HEK293 (cell line): Measurements from ENCODE around the gene IP6K2.

Experiments
- CTCF ChIA-PET: fragments of 350-600 bp; formaldehyde crosslinking; extraction: SDS; loops from one replicate; lab custom pipeline; 2021; ENCODE audit warnings: antibody characterized with exemption; lab: Yijun Ruan, JAX
- POLR2A ChIA-PET: fragments of 300-600 bp; formaldehyde crosslinking; extraction: SDS; loops from one replicate; lab custom pipeline; 2020; ENCODE audit warnings: antibody characterized with exemption, inconsistent platforms; lab: Yijun Ruan, JAX
- H3K27ac ChIP-seq: fragments of 200-500 bp; sonication (Bioruptor generic); 2 replicates; pipeline ENCODE4 v1.5.1; 2014; ENCODE audit warnings: low read depth, low read length, control low read depth, inconsistent platforms; ENCODE audit errors: extremely low read depth
- H3K36me3 ChIP-seq, 2 experiments: fragments of 200-500 bp in 1 of 2; sonication (Bioruptor generic) in 1 of 2; 1 replicate in 1 of 2; 2 replicates in 1 of 2; pipeline ENCODE4 v1.5.1; 2014 to 2017; ENCODE audit warnings: inconsistent platforms in 2 of 2, low read length in 2 of 2; ENCODE audit not compliant: control insufficient read depth in 2 of 2, insufficient read depth in 1 of 2
- H3K4me1 ChIP-seq: fragments of 200-500 bp; sonication (Bioruptor generic); 2 replicates; pipeline ENCODE4 v1.5.1; 2014; ENCODE audit warnings: mild to moderate bottlenecking, low read length, inconsistent platforms; ENCODE audit not compliant: control insufficient read depth, insufficient read depth
- H3K4me3 ChIP-seq: 2 replicates; pipeline ENCODE4 v1.5.1; 2011; ENCODE audit warnings: low read depth, mild to moderate bottlenecking, control low read depth, low read length, moderate library complexity
- H3K9me3 ChIP-seq: fragments of 200-500 bp; sonication (Bioruptor generic); 2 replicates; pipeline ENCODE4 v1.5.1; 2014; ENCODE audit warnings: low read depth, low read length, inconsistent platforms; ENCODE audit not compliant: control insufficient read depth, insufficient read depth
- HOXC10 ChIP-seq: sonication (generic); formaldehyde crosslinking; IDR thresholded peaks from 2 replicates; pipeline ENCODE4 v1.8.1; 2023; ENCODE audit warnings: mild to moderate bottlenecking, missing genetic modification reagents
- SCRT1 ChIP-seq: fragments of 450-650 bp; formaldehyde crosslinking; IDR thresholded peaks from 2 replicates; pipeline ENCODE4 v1.5.1; 2016; ENCODE audit warnings: missing biosample characterization, missing genetic modification characterization, borderline replicate concordance
- ZBTB11 ChIP-seq: fragments of 450-650 bp; formaldehyde crosslinking; conservative IDR thresholded peaks from 2 replicates; pipeline ENCODE4 v1.5.1; 2016; ENCODE audit warnings: low read depth, missing biosample characterization, missing genetic modification characterization
- ZBTB17 ChIP-seq: fragments of 450-650 bp; formaldehyde crosslinking; IDR thresholded peaks from 2 replicates; pipeline ENCODE4 v1.5.1; 2016; ENCODE audit warnings: missing biosample characterization, missing genetic modification characterization
- ZBTB6 ChIP-seq: fragments of 450-650 bp; formaldehyde crosslinking; IDR thresholded peaks from 2 replicates; pipeline ENCODE4 v1.5.1; 2017; ENCODE audit warnings: missing biosample characterization, missing genetic modification characterization
- ZFP41 ChIP-seq: fragments of 450-650 bp; formaldehyde crosslinking; IDR thresholded peaks from 2 replicates; pipeline ENCODE4 v1.5.1; 2016; ENCODE audit warnings: missing biosample characterization, missing genetic modification characterization, borderline replicate concordance
- ZNF10 ChIP-seq: fragments of 450-650 bp; formaldehyde crosslinking; IDR thresholded peaks from 2 replicates; pipeline ENCODE4 v1.5.1; 2017; ENCODE audit warnings: missing biosample characterization, missing genetic modification characterization
- ZNF211 ChIP-seq: fragments of 450-650 bp; formaldehyde crosslinking; IDR thresholded peaks from 2 replicates; pipeline ENCODE4 v1.5.1; 2016; ENCODE audit warnings: low read depth, missing biosample characterization, missing genetic modification characterization
- ZNF248 ChIP-seq: fragments of 450-650 bp; formaldehyde crosslinking; IDR thresholded peaks from 2 replicates; pipeline ENCODE4 v1.5.1; 2017; ENCODE audit warnings: missing biosample characterization, missing genetic modification characterization
- ZNF341 ChIP-seq: fragments of 450-650 bp; formaldehyde crosslinking; IDR thresholded peaks from 2 replicates; pipeline ENCODE4; 2016; ENCODE audit warnings: low read depth, missing biosample characterization, missing genetic modification characterization
- ZNF366 ChIP-seq: fragments of 450-650 bp; formaldehyde crosslinking; conservative IDR thresholded peaks from 2 replicates; pipeline ENCODE4 v1.5.1; 2016; ENCODE audit warnings: missing biosample characterization, missing genetic modification characterization
- ZNF391 ChIP-seq: fragments of 450-650 bp; formaldehyde crosslinking; IDR thresholded peaks from 2 replicates; pipeline ENCODE4 v1.5.1; 2016; ENCODE audit warnings: low read depth, missing biosample characterization, missing genetic modification characterization, borderline replicate concordance
- ZNF501 ChIP-seq: fragments of 450-650 bp; formaldehyde crosslinking; IDR thresholded peaks from 2 replicates; pipeline ENCODE4 v1.5.1; 2016; ENCODE audit warnings: missing biosample characterization, missing genetic modification characterization
- ZNF510 ChIP-seq: fragments of 450-650 bp; formaldehyde crosslinking; IDR thresholded peaks from 2 replicates; pipeline ENCODE4 v1.5.1; 2018; ENCODE audit warnings: mild to moderate bottlenecking, missing genetic modification characterization, missing biosample characterization; ENCODE audit not compliant: insufficient replicate concordance
- ZNF549 ChIP-seq: fragments of 450-650 bp; IDR thresholded peaks from 2 replicates; pipeline ENCODE4 v1.5.1; 2018; ENCODE audit warnings: missing biosample characterization, missing genetic modification characterization, mild to moderate bottlenecking, inconsistent platforms, moderate library complexity
- ZNF639 ChIP-seq: fragments of 450-650 bp; formaldehyde crosslinking; IDR thresholded peaks from 2 replicates; pipeline ENCODE4 v1.5.1; 2016; ENCODE audit warnings: missing biosample characterization, missing genetic modification characterization

The IP6K2 gene

GRCh38 chr3:48684054-48684349 is 33.0 kb downstream of the IP6K2 start:
- peaks cover 9% of the 10 kb centered on the region for H3K4me1 ChIP-seq
- CTCF ChIA-PET: interaction anchor here (0.6 to 2.6 kb wide), 6 partner anchors 11 to 283 kb away, joined by 3 to 13 read pairs (median 4); no protein-coding TSS in a partner anchor
- H3K36me3 ChIP-seq: peaks cover 2 to 65% of the 10 kb centered on the region in 2 experiments; a peak in 2 of 3 replicates
- POLR2A ChIA-PET: interaction anchor here (0.6 kb wide), 1 partner anchor 233 kb away, joined by 3 read pairs; no protein-coding TSS in a partner anchor
- peak; percentile 42; the same call in 1 of the 2 replicates for TF ChIP-seq ZNF366 (tag by site-specific recombination)
- TF ChIP-seq ZNF391: 0 out of 2 replicates have a peak, but pooled peaks have one; percentile 15
- no peak for TF ChIP-seq ZNF549 (tag by site-specific recombination)
- H3K27ac ChIP-seq: no peak overlapping the region
- H3K4me3 ChIP-seq: no peak overlapping the region; the same call in 1 of the 2 replicates
- H3K9me3 ChIP-seq: no peaks in the 10 kb centered on the region

- H3K27ac ChIP-seq: no peak overlapping the region
- no peak overlapping the region for H3K4me3 ChIP-seq
- no peak for TF ChIP-seq ZBTB11
- TF ChIP-seq ZNF639 (tag by site-specific recombination): no peak
- no peak for TF ChIP-seq HOXC10 (CRISPR knock-in tag)
- no peak for TF ChIP-seq SCRT1 (tag by site-specific recombination)
- TF ChIP-seq ZNF211 (tag by site-specific recombination): no peak
- no peak for TF ChIP-seq ZNF510 (tag by site-specific recombination)
- no peak for TF ChIP-seq ZFP41 (tag by site-specific recombination)
- TF ChIP-seq ZNF248 (tag by site-specific recombination): no peak
- no peak for TF ChIP-seq ZNF10 (tag by site-specific recombination)
- no peak for TF ChIP-seq ZBTB17 (tag by site-specific recombination)
- TF ChIP-seq ZNF501: no peak
- no peak for TF ChIP-seq ZBTB6
- TF ChIP-seq ZNF341 (tag by site-specific recombination): no peak
- no peaks in the 10 kb centered on the region for H3K9me3 ChIP-seq
- ChIA-PET POLR2A (no interaction called here), CTCF (interaction anchor here (0.9 to 2.6 kb wide), 2 partner anchors 19 to 49 kb away, joined by 3 to 13 read pairs; no protein-coding TSS in a partner anchor)
- peaks cover 0 to 65% of the 10 kb centered on the region in 2 experiments; a peak in 2 of 3 replicates for H3K36me3 ChIP-seq
- H3K4me1 ChIP-seq: peaks cover 9% of the 10 kb centered on the region
Measured at GRCh38 chr3:48682786-48683185, 34.2 kb downstream of the IP6K2 start.
